Neural cell (in vitro differentiated cells): Measurements from ENCODE around the gene CA11. TPM values are rescaled to one million over a fixed set of nuclear protein-coding genes. Genes with fewer than 3 reads are reported as not detected.

Experiments used
- H2AFZ ChIP-seq: fragments of 200-600, 300-800 bp; sonication (generic), shearing (Covaris generic); 2 replicates; pipeline ENCODE4 v1.6.0; 2014; ENCODE audit warnings: low read depth, mild to moderate bottlenecking, antibody characterized with exemption, low read length, moderate library complexity
- H3F3A ChIP-seq: fragments of 200-600 bp; shearing (Covaris generic); 2 replicates; pipeline ENCODE4 v1.6.1; 2016; ENCODE audit warnings: mild to moderate bottlenecking, moderate library complexity, mixed read lengths, antibody characterized with exemption, low read length; ENCODE audit not compliant: insufficient read depth, poor library complexity, severe bottlenecking
- H3K27ac ChIP-seq: fragments of 200-600, 300-800 bp; sonication (generic), shearing (Covaris generic); 2 replicates; pipeline ENCODE4 v1.5.1; 2014; ENCODE audit warnings: mild to moderate bottlenecking, low read length, moderate library complexity
- H3K27me3 ChIP-seq: fragments of 300-800, 200-600 bp; sonication (generic), shearing (Covaris generic); 2 replicates; pipeline ENCODE4 v1.6.0; 2014; ENCODE audit warnings: mild to moderate bottlenecking, low read depth, low read length, moderate library complexity; ENCODE audit not compliant: insufficient read depth
- H3K36me3 ChIP-seq: fragments of 300-800, 200-600 bp; sonication (generic), shearing (Covaris generic); 2 replicates; pipeline ENCODE4 v1.5.1; 2014; ENCODE audit warnings: mild to moderate bottlenecking, antibody characterized with exemption, low read length, moderate library complexity; ENCODE audit not compliant: insufficient read depth
- H3K4me2 ChIP-seq: fragments of 300-800, 200-600 bp; sonication (generic), shearing (Covaris generic); 2 replicates; pipeline ENCODE4 v1.6.0; 2014; ENCODE audit warnings: mild to moderate bottlenecking, low read length
- H3K4me3 ChIP-seq: fragments of 300-800, 200-600 bp; sonication (generic), shearing (Covaris generic); 2 replicates; pipeline ENCODE4 v1.5.1; 2014; ENCODE audit warnings: mild to moderate bottlenecking, low read length, moderate library complexity
- H3K79me2 ChIP-seq: fragments of 200-600 bp; shearing (Covaris generic); replicated peaks from 2 replicates; pipeline ENCODE4 v1.6.0; 2014; ENCODE audit warnings: mild to moderate bottlenecking, low read length, moderate library complexity; ENCODE audit not compliant: insufficient read depth
- H3K9ac ChIP-seq: fragments of 300-800, 200-600 bp; sonication (generic), shearing (Covaris generic); 2 replicates; pipeline ENCODE4 v1.6.1; 2016; ENCODE audit warnings: mild to moderate bottlenecking, low read length, mixed read lengths
- H3K9me2 ChIP-seq: fragments of 200-600 bp; shearing (Covaris generic); 2 replicates; pipeline ENCODE4 v1.6.1; 2016; ENCODE audit warnings: mild to moderate bottlenecking, low read length, mixed read lengths; ENCODE audit not compliant: insufficient read depth
- H3K9me3 ChIP-seq: fragments of 200-600, 300-800 bp; sonication (generic), shearing (Covaris generic); 2 replicates; pipeline ENCODE4 v1.6.1; 2016; ENCODE audit warnings: mild to moderate bottlenecking, mixed run types, low read length, moderate library complexity, mixed read lengths
- H4K20me1 ChIP-seq: fragments of 200-600 bp; shearing (Covaris generic); 2 replicates; pipeline ENCODE4 v1.6.1; 2016; ENCODE audit warnings: mild to moderate bottlenecking, mixed run types; ENCODE audit not compliant: insufficient read depth
- EP300 ChIP-seq: fragments of 450-650 bp; conservative IDR thresholded peaks from 2 replicates; pipeline ENCODE4 v1.6.1; 2014; ENCODE audit warnings: antibody characterized with exemption, mild to moderate bottlenecking, moderate library complexity; ENCODE audit not compliant: poor library complexity, severe bottlenecking
- EZH2 ChIP-seq: fragments of 200-600, 300-800 bp; shearing (Covaris generic), sonication (generic); IDR thresholded peaks from 2 replicates; pipeline ENCODE4 v1.6.1; 2014; ENCODE audit warnings: antibody characterized with exemption, low read length, borderline replicate concordance, mild to moderate bottlenecking; ENCODE audit not compliant: insufficient read depth, poor library complexity, severe bottlenecking
- MXI1 ChIP-seq: fragments of 450-650 bp; conservative IDR thresholded peaks from 2 replicates; pipeline ENCODE4 v1.6.1; 2014; ENCODE audit warnings: antibody characterized with exemption, mild to moderate bottlenecking; ENCODE audit not compliant: poor library complexity, severe bottlenecking
- POLR2AphosphoS5 ChIP-seq: IDR thresholded peaks from 2 replicates; pipeline ENCODE4 v1.6.1; 2012
- RAD21 ChIP-seq: fragments of 450-650 bp; conservative IDR thresholded peaks from 2 replicates; pipeline ENCODE4 v1.6.1; 2014; ENCODE audit warnings: antibody characterized with exemption, mild to moderate bottlenecking, moderate library complexity
- SMC3 ChIP-seq: fragments of 450-650 bp; conservative IDR thresholded peaks from 2 replicates; pipeline ENCODE4 v1.6.1; 2014; ENCODE audit warnings: antibody characterized with exemption, mild to moderate bottlenecking, moderate library complexity; ENCODE audit not compliant: poor library complexity
- TAF1 ChIP-seq: IDR thresholded peaks from 2 replicates; pipeline ENCODE4 v1.6.1; 2012; ENCODE audit warnings: low read depth
- polyA plus RNA-seq: library from polyadenylated mRNA; depleted of rRNA; stranded (reverse); fragments of >200 nt; gene quantifications from 2 replicates; pipeline ENCODE4 v1.2.3, GENCODE V29; 2014
- TF ChIP-seq, protein P1 (sequence below): IDR thresholded peaks from 2 replicates; pipeline ENCODE4 v1.6.1; 2012; ENCODE audit warnings: borderline replicate concordance
- TF ChIP-seq, protein P2 (sequence below): fragments of 450-650 bp; IDR thresholded peaks from 2 replicates; pipeline ENCODE4 v1.5.1; 2014; ENCODE audit warnings: antibody characterized with exemption, mild to moderate bottlenecking, moderate library complexity; ENCODE audit not compliant: poor library complexity, severe bottlenecking

Gene CA11
- polyA plus RNA-seq, 1 donor from 2014 or later, result 108 TPM

DNA sequence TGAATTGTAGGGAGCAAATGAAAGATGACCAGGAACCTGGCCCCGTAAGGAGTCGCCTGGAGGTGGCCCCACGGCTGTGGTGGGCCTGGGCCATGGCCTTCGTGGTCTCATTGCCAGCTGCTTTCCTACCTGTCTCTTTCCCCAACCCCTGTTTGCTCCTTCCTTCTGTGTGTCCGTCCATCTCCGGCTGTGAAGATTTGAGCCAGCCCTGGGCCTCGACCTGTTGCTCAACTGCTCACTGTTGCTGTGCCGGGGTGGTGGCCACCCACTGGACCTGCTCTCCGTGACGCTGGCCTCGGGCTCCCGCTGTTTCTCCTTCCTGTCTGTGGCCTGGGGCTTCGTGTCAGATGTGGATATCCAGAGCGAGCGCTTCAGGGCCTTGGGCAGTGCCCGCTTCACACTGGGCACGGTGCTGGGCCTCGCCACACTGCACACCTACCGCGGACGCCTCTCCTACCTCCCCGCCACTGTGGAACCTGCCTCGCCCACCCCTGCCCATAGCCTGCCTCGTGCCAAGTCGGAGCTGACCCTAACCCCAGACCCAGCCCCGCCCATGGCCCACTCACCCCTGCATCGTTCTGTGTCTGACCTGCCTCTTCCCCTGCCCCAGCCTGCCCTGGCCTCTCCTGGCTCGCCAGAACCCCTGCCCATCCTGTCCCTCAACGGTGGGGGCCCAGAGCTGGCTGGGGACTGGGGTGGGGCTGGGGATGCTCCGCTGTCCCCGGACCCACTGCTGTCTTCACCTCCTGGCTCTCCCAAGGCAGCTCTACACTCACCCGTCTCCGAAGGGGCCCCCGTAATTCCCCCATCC is 17.3 kb downstream of the CA11 start:
- Histone ChIP-seq H3K4me3 (no peak overlapping the region), H3K27ac (no peak overlapping the region), H3K27me3 (no peaks in the 10 kb centered on the region), H3K79me2 (peaks cover 16% of the 10 kb centered on the region), H3K9me2 (no peaks in the 10 kb centered on the region), H3K9me3 (no peaks in the 10 kb centered on the region), H3K36me3 (no peaks in the 10 kb centered on the region), H3F3A (peaks cover under 1% of the 10 kb centered on the region), H2AFZ (no peak overlapping the region), H3K9ac (no peak overlapping the region), H3K4me2 (no peak overlapping the region), H4K20me1 (no peaks in the 10 kb centered on the region)
- TF ChIP-seq POLR2AphosphoS5 (no peak), TAF1 (no peak), EZH2 (no peak), SMC3 (no peak), RAD21 (no peak), MXI1 (no peak), EP300 (no peak)
- TF ChIP-seq, protein P1, sequence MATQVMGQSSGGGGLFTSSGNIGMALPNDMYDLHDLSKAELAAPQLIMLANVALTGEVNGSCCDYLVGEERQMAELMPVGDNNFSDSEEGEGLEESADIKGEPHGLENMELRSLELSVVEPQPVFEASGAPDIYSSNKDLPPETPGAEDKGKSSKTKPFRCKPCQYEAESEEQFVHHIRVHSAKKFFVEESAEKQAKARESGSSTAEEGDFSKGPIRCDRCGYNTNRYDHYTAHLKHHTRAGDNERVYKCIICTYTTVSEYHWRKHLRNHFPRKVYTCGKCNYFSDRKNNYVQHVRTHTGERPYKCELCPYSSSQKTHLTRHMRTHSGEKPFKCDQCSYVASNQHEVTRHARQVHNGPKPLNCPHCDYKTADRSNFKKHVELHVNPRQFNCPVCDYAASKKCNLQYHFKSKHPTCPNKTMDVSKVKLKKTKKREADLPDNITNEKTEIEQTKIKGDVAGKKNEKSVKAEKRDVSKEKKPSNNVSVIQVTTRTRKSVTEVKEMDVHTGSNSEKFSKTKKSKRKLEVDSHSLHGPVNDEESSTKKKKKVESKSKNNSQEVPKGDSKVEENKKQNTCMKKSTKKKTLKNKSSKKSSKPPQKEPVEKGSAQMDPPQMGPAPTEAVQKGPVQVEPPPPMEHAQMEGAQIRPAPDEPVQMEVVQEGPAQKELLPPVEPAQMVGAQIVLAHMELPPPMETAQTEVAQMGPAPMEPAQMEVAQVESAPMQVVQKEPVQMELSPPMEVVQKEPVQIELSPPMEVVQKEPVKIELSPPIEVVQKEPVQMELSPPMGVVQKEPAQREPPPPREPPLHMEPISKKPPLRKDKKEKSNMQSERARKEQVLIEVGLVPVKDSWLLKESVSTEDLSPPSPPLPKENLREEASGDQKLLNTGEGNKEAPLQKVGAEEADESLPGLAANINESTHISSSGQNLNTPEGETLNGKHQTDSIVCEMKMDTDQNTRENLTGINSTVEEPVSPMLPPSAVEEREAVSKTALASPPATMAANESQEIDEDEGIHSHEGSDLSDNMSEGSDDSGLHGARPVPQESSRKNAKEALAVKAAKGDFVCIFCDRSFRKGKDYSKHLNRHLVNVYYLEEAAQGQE, result no peak
- TF ChIP-seq, protein P2, sequence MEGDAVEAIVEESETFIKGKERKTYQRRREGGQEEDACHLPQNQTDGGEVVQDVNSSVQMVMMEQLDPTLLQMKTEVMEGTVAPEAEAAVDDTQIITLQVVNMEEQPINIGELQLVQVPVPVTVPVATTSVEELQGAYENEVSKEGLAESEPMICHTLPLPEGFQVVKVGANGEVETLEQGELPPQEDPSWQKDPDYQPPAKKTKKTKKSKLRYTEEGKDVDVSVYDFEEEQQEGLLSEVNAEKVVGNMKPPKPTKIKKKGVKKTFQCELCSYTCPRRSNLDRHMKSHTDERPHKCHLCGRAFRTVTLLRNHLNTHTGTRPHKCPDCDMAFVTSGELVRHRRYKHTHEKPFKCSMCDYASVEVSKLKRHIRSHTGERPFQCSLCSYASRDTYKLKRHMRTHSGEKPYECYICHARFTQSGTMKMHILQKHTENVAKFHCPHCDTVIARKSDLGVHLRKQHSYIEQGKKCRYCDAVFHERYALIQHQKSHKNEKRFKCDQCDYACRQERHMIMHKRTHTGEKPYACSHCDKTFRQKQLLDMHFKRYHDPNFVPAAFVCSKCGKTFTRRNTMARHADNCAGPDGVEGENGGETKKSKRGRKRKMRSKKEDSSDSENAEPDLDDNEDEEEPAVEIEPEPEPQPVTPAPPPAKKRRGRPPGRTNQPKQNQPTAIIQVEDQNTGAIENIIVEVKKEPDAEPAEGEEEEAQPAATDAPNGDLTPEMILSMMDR, result no peak

DNA sequence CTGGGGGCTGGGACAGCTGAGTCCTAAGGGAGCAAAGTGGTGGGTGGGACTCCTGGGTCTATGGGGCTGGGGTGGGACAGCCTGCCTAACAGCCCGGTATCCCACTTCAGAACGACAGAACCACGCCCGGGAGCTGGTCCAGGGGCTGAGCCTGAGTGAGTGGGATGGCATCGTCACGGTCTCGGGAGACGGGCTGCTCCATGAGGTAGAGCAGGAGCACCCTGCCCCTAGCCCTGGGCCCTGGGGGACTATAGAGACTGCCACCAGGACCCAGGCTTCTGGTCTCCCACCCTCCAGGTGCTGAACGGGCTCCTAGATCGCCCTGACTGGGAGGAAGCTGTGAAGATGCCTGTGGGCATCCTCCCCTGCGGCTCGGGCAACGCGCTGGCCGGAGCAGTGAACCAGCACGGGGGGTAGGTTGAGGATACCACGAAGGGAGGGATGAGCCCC is 18.1 kb downstream of the CA11 start:
- Histone ChIP-seq H3K27ac (no peak overlapping the region), H3K36me3 (no peaks in the 10 kb centered on the region), H3K9me2 (no peaks in the 10 kb centered on the region), H3K4me2 (no peak overlapping the region), H3F3A (peaks cover 5% of the 10 kb centered on the region), H3K27me3 (no peaks in the 10 kb centered on the region), H3K79me2 (peaks cover 16% of the 10 kb centered on the region), H3K4me3 (no peak overlapping the region), H2AFZ (no peak overlapping the region), H4K20me1 (no peaks in the 10 kb centered on the region), H3K9ac (no peak overlapping the region), H3K9me3 (no peaks in the 10 kb centered on the region)
- TF ChIP-seq, protein P2, result no peak
- TF ChIP-seq, protein P1, result no peak
- no peak for TF ChIP-seq MXI1
- TF ChIP-seq EP300, result no peak
- TF ChIP-seq RAD21, result no peak
- TF ChIP-seq SMC3, result no peak
- no peak for TF ChIP-seq TAF1
- TF ChIP-seq EZH2, result no peak
- no peak for TF ChIP-seq POLR2AphosphoS5
